Stimulated activated CD8-positive, alpha-beta memory T cell treated with anti-CD3 and anti-CD28 coated beads, Interleukin-15, amount 100 ng/mL, for 4 hours (primary cell): ENCODE measurements around the gene CACNA2D3.

ENCODE experiments used
- DNase-seq, 2 donors: peaks; one replicate each; pipeline ENCODE4 v3.0.0-alpha.2; 2020; ENCODE audit warnings: low read depth in 2 of 2

The CACNA2D3 gene

DNA sequence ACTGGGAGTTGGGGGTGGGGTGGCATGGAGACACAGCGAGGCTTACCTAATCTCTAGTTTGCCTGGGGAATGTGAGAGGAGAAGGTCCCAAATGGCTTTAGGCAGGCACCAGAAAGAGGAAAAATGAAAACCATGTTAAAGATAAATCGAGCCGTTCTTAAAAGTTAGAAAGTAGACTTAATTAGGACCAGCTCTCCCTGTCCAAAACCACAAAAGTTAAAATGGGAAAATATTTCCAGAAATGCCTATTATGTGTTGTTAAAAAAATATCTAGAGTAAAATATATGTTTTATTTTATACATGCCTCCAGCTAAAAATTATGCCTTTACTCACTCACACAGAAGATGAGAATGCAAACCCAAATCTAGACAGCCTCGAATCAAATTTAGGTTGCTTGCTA, 755.4 kb downstream of the CACNA2D3 start:
- DNase-seq: no peak

DNA sequence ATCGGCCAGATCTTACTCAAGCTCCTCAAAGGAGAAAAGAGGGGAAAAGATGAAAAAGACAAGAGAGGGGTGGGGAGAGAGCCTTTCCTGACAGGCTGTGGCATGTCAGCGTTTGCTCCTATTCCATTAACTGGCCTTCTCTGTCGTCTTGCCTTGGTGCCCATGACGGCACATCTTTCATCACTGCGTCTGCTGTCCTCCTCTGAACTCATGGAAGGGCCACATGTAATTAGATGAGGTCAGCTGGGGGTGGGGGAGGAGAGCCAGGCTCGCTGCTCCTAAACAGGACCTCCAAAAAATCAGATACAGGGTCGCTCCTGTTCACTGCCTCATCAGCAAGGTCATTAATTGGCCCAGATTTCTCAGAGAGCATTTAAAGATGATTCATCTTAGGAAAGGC, 755.8 kb downstream of the CACNA2D3 start:
- DNase-seq: no peak

DNA sequence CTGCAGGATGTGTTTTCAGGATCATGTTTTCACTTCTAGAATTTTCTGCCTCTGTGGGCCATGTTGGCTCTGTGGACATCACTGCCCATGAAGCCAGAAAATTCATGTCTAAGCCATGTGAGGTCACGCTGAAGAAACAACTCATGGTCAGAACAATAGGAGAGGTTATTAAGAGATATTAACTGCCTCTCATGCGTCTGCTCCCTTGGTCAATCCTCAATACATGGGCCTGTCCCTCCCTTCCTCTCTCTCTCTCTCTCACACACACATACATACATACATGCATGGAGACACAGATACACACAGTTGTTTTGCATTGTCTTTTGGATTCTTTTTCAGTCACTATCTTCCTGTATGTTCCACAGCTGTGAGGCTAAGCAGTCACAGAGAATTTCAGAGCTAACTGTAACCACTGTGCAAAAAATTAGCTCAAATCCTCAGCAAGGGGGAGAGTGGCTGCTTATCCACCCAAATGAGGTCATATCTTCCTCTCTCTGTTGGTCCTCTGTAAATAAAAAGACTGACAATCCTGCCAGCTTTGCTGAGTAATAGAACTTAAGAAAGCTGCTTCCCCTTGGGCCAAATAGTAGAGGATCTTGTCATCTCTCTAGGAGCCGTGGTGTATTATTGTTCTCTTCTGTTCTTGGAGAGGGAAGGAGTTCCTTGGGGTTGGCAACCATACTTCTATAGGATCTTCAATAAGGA, 759.9 kb downstream of the CACNA2D3 start:
- no peak for DNase-seq

DNA sequence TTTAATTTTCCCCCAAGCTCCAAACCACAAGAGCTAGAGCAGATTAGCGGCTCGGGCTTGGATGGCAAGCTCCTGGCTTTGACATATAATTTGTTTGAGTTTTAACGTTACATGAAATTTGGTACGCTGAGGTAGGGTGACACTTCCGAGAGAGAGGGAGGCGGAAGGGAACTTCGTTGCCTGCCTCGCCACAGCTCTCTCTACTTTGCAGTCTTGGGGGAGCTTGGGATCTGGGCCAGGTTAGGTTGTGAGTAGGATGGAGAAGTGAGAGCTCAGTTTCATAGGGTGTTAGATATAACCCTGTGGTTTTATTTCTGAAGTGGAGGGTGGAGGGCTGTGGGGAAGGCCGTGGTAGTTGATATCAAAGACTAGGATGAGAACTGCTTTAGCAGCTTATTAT, 765.8 kb downstream of the CACNA2D3 start:
- no peak for DNase-seq

DNA sequence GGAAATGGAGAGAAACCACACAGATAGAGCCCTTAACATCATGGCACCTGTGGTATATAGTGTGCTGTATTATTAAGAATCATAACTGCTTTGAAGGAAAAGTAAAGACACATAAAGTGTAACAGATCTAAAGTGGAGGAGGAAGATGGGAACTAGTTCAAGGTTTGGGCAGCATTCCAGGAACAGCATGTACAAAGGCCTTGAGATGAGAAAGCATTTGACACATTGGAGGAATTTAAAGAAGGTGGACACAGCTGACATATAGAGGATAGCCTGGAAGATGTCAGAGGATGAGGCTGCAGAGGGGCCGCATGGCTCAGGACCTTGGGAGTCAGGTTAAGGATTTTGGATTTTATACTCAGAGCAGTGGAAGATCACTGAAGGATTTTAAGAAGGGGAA, 766.5 kb downstream of the CACNA2D3 start:
- no peak for DNase-seq

DNA sequence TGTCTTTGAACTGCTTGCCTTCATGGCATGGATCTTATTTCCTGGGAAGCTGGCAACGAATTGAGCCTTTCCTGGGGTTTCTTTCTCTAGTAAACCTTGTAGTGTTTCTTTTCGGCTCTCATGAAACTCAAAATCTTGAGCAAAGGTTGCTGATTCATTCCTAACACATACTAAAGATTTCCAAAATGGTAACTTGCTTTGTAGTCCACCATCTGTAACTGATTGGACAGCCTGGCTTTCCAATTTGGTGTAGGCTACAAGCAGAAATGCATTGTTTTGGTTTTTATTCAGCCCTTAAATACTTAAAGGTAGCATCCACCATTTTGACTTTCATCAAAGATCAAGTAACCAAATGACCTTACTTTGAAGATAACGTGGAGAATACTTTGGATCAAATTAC, 767.4 kb downstream of the CACNA2D3 start:
- no peak for DNase-seq

DNA sequence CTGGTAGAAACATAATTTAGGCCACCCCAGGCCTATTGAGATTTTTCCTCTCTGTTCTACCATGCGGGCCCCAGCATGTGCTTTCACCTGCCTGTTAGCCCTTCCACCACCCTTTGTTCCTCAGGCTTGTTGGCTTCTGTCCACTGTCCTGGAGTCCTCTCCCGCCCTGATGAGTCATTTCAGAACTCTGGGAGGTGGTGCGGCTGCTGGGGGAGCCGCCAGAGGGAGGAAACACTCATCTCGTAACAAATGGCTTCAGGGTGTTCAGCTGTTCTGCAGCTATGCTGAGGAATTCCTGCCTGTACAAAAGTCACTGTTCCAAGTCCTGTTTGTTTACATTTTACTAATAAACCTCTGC, 769.2 kb downstream of the CACNA2D3 start:
- no peak for DNase-seq

DNA sequence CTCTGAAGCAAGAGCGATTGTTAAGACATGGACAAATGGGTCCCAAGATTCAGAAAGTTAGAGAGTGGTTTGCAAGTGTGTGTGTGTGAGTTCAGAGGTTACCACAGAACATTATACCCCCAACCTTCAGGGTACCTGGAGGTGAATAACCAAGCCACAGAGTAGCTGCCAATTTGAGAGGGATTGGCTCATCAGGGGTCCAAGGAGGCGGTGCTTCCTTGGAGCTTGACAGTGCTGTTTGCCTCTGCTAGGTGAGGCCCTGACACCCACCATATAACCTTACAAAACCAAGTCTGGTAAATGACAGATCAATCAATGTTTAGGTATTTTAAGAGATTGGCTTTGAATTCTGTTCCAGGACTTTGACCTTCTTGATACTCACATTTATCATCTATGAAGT, 769.8 kb downstream of the CACNA2D3 start:
- DNase-seq: no peak

- no peak for DNase-seq
Measured at GRCh38 chr3:54895613-54896012, 773.3 kb downstream of the CACNA2D3 start.

GRCh38 chr3:54897028-54897711, 774.8 kb downstream of the CACNA2D3 start:
- DNase-seq: no peak

GRCh38 chr3:54899273-54899672, 776.9 kb downstream of the CACNA2D3 start:
- no peak for DNase-seq

- DNase-seq: no peak
Measured at GRCh38 chr3:54900838-54901591, 778.7 kb downstream of the CACNA2D3 start.

- DNase-seq: no peak
Measured at GRCh38 chr3:54901906-54902685, 779.7 kb downstream of the CACNA2D3 start.

DNA sequence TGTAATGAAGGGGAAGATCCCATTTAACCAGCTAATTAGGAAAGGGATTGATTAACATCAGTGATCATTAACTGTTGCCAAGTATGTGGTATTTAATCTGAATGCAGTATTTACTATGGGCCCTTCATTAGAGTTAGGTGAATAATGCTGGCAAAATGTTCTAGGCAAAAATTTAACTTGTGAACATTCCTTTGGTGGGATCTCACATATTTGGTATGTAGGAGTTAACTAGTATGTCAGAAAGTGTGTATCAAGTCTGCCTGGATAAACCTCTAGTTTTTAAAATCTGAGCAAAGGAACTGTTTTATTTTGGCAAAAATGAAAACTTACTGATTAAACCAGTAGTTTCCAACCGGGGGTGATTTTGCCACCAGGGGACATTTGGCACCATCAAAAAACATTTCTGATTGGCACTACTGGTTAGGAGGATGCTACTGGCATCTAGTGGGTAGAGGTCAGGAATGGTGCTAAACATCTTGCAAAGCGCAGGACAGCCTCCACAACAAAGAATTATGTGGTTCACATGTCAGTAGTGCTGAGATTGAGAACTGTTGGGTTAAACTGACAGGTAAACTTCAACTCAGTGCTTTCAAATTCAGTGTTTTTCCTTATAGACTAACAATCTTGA, 783.0 kb downstream of the CACNA2D3 start:
- DNase-seq: no peak

DNA sequence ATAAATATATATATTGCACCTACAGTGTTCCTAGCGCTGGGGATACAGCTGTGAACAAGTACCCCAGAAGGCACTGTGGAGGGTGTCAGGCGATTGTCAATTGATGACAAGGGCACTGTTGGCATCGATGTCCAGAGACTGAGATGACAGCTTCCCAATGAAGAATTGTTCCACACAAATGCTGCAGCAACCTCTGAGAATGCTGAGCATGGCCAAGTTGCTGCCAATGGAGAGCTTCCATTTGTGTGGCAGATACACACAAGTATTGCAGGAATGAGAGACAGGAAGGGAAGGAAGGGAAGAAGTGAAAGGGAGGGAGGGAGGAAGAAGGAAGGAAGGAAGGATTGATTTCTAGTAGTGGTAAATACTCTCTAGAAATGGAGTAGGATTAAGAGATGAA, 783.6 kb downstream of the CACNA2D3 start:
- no peak for DNase-seq

GRCh38 chr3:54906763-54907162, 784.4 kb downstream of the CACNA2D3 start:
- DNase-seq: no peak

DNA sequence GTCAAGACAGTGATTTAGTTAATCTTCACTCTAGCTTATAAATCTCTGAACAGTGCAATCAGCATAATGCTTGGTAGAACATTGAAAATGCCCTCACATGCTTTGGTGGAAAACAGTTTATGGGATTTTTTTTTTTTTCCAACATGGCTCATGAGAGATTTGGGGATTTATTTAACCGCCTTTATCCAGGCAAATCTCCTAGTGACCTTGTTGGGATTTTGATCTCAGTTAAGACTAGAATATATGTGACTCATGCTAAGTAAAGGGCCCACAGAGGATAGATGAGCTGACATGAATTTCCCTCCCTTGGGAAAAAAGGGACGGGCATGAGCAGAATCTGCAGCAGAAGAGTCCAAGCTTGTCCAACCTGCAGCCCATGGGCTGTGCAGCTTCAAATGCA, 786.8 kb downstream of the CACNA2D3 start:
- no peak for DNase-seq

GRCh38 chr3:54914180-54914579, 791.8 kb downstream of the CACNA2D3 start:
- DNase-seq: no peak

DNA sequence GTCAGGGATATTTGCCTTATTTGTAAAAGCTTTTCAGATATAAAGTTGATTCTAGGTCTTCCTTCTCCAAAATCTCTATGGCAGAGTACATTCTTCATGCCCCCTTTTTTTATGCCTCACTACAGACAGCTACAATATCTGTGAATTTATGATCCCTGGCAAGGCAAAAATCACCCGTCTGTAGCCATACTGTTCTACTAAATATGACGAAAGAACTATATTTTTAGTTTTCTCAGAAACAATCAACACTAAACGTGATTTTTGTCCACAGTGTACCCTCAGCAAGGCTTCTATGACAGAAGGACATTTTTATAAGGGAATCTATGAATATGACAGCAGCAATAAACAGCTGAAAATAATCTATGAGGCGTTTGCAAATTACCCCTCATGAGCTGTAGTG, 792.8 kb downstream of the CACNA2D3 start:
- no peak for DNase-seq

DNA sequence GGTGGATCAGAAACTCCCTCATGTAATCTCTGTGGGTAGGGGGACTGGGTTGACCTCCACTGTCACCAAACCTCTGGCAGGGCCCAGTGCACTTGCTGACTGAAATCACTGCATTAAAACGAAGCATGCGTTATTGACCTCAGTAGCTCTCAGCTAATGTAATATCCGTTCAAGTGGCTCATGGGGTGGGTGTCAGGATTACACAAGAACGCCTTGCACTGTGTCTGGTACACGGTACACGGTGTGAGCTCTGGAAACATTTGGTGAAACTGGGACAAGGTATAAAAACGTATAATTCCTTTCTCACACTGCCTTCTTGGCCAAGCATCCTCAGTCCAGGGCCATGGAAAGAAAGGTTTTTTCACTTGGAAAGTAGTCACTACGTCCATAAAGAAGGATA, 793.6 kb downstream of the CACNA2D3 start:
- DNase-seq: no peak

DNA sequence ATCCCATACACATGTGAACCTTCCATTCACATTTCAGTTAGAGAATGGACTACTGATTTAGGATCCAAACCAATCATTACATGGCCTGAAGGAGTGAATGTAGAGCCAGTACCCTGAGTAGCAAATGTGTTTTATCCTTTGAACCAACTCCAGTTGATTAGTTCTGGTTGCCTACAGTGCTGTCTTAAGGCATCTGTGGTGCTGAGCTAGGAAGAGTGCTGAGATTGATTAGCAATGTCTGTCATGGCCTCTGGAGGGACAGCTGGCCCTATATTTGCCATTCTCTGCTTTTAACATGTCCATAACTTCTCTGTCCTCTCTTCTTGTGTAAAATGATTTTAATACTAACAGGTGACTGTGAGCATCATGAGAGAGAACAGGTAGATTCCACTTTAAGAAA, 794.4 kb downstream of the CACNA2D3 start:
- DNase-seq: no peak

DNA sequence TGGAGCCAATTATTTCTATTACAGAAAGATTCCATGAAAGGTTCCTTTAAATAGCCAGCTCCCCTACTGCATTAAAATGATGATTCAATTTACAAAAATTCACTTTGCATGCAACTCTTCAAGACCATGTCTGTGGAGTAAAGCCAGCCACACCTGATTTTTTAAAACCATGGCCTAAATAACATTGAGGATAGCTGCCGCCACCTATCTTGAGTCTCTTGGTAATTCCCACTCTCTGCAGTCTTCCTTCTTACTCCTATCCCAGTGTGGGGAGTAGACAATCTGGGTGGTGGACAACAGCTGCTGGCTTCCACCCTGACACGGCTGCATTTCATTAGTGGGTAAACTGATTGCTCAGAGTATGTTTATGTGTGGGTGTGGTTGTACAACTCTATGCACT, 794.8 kb downstream of the CACNA2D3 start:
- no peak for DNase-seq
